ENCODE data around the gene LMAN1L.

The LMAN1L gene

DNA sequence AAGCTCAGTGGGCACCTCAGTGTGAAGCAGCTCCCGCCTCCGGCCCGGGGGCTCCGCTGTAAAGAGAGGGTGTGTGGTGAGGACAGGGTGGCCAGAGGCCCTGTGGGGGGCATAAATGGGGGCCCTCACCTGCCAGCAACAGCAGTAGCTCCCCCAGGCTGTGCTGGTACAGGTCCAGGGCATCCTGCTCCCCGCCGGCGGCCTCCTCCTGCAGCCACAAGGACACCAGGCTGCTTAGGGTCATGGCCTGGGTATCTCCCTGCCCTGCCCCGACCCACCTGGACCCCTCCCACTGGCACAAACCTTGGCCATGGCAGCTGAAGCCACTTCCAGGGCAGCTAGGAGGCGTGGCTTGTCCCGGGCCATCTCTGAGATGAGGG lies 25.5 kb downstream of the LMAN1L start:
- no peak for DNase-seq

DNA sequence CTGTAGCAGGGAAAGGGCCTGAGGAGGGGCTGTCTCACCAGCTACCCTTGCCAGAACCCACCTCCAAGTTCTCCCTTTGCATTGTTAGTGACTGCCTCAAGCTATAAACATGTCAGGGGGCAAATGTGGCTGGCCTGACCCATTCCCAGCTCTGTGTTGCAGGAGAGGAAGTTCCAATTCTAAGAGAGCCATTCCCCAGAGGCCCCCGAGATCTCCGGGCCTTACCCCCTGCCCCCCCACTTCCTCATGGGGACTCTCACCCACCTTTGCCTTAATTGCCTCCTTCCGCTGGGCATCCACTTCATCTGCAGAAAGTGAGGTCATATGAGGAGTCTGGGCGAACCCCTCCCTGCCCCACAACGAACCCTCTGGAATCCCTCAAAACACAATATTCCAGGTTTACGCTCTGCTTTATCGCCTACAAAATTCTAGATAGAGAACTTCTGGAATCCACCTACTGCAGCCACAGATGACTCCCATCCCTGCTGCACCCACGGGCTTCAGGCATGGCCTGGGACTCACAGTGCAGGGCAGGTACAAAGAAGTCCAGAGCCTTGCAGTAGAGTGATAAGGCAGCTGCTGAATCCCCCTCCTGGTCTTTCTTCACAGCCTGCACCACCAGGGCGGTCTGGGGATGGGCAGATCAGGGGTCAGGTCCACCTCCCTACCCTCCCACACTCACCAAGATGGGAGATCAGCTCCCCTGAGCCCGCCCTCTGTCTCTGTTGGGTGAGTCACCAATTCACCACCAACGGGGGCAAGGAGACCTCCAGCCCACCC lies 26.3 kb downstream of the LMAN1L start:
- DNase-seq: no peak

DNA sequence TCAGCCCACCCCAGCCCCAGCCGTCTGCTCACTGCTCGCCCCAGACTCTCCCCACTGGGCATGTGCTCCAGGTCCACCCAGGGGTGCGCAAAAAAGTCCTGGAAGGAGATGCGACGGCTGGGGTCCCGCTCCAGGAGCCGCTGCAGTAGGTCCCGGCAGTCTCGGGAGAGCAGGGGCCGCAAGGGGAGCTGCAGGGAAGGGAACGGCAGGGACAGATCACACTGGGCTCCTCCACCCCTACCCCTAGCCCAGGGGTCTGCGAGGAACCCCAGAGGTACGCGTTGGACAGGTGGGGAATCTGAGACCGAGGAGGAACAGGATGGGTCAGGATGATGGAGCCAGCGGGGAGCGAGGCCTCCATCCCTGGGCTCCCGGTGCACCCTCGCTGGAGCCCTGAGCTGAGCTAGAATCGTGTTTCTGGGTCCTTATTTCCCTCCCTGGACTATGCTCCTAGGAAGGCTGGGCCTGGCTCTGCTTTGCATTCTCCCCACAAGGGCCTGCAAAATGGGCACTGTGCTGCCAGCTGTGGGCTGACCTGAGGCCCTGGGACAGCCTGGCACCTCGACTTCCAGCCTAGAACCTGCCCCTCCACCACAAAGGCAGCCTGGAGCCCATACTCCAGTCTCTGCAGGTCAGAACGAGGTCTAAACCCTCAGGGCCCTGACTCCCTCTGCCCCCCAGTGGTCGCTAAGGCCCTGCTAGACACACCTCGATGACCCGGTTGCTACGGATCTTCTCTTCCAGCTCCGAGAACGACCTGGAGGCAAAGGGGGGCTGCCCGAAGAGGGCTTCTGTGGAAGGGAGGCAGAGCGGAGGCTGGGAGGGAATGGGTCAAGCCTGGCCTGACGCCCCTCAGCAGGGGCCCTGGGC lies 27.1 kb downstream of the LMAN1L start:
- no peak for DNase-seq

- DNase-seq: no peak
Observed at GRCh38 chr15:74840851-74841775, 28.5 kb downstream of the LMAN1L start.

GRCh38 chr15:74841891-74842373 lies 29.3 kb downstream of the LMAN1L start:
- DNase-seq: peak in 1 of 14 donors; percentile 40

DNA sequence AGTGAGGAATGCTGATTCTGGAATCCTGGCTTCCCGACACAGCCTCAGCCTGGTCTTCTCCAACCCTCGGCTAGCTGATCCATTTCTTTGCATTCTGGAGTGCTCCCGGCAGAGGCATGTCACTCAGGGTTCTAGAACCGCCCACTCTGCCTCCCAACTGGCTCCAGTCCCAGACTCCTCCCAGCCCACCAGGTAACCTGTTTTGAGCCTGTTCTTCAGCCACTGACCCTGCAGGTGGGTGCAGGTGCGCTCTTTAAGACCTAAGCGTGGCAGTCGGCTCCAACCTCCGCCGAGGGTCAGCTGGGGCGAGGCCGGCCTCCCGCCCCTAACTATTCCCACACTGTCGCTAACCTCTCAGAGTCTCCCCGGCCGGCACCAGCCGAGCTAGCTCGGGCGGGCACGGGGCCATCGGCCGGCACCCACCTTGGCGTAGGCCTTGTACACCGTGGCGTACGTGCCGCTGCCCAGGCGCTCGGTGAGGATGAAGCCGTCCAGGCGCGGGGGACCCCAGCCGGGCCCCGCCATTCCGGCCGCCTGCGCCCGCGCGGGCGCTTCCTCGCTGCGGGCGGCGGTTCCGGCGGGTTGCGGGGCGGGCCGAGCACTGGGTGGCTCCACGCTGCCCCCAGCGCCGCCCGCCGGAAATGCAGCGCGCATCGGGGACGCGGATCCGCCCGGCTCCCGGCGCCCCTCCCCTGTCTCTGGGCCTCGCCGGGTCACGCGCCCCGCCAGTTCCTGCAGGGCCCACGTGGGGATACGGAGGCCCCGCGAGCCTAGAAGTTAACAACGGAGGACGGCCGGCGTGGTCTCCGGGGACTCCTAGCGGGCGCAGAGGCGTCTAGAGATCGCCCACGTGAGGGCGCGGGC lies 30.2 kb downstream of the LMAN1L start, which contains the start of gene ULK3:
Gene ULK3 (minus strand): TSS at position 576 of the 864 bp plus-strand sequence. CDS start 51 bp downstream, at position 525.
- DNase-seq: peak; percentile 40 to 94 (median 84)

DNA sequence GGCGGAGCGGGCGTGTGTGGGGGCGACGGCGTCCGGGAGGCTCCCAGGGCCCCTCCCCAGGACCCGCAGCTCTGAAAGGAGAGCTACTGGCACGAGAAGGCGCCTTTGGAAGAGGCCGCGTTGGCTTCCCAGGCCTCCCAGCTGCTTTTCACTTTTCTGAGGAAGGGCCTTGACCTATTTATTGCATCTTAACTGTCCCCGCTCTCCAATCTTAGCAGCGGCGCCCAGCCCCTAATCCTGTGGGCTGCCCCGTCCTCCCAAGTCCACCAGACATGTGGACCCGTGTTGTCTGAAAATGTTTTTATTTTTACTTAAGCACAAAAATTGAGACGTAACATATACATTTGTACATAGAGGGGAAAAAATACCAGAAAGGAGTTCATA lies 30.8 kb downstream of the LMAN1L start:
- DNase-seq: no peak

DNA sequence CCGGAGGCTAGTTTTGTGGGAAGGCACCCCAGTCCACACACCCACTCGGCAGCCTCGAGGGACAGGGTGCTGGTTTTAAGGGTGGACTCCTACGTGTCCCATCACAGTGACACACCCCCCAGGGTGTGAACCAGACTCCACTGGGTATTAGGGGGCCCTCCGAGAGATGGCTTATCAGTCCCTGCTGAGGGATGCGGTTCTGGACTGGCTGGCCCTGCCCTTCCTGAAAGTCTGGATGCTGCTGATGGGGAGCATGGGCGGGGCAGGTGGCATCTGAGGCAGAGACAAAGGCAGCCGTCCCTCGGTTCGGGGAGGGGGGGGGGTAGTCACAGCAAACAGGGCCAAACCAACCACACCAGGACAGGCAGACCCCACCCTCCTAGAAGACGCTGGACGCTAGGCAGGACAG lies 31.3 kb downstream of the LMAN1L start:
- no peak for DNase-seq

- no peak for DNase-seq
Observed at GRCh38 chr15:74844319-74845207, 31.9 kb downstream of the LMAN1L start.

- no peak for DNase-seq
Observed at GRCh38 chr15:74845208-74845568, 32.6 kb downstream of the LMAN1L start.

GRCh38 chr15:74845581-74845980 lies 32.9 kb downstream of the LMAN1L start:
- no peak for DNase-seq

- DNase-seq: peak in 3 of 14 donors; percentile 15 to 42 (median 39)
Observed at GRCh38 chr15:74847432-74847831, 34.8 kb downstream of the LMAN1L start.

GRCh38 chr15:74850393-74850792 lies 37.8 kb downstream of the LMAN1L start:
- DNase-seq: no peak

DNA sequence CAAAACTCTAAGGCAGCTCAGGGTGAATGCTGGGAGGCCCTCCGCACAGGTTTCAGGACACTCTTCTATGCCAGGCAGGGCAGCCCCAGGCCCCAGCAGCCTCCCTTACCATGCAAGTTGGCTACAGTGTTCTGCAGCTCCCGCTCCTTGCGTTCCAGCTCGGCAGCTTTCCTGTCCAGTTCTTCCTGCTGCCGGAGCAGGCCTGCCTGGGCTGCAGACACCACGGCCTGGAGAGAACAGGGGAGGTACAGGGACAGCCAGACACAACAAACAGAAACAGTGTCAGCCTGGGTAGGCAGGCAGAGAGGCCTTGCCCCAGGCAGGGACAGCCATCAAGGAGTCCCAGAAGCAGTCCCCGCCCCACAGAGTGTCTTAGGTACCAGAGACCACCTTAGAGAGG lies 39.3 kb downstream of the LMAN1L start:
- no peak for DNase-seq

DNA sequence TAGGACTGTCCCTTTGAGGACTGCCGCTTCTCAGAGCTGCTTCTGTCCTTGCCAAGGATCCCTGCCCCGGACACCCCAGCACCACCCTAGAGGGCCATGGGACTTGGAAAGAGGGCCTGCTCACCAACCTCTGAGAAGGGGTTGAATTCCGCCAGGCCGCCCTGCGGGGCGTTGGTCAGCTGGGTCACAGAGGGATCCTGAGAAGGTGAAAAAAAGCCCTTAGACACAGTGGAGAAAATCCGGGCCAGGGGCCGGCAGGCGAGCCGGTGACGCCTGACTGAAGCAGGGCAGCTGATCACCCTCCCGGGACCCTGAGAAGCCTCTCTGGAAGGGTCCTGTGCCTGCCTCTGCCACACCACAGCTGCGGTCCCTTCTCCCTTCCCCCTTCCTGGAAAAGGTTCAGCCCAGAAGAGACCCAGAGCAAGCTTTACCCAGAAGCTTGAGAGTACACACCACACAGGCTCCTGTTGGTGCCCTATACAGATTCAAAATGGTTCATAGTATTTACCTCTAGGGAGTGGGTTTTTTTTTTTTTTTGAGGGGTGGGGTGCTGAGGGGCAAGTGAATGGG lies 41.9 kb downstream of the LMAN1L start:
- no peak for DNase-seq

DNA sequence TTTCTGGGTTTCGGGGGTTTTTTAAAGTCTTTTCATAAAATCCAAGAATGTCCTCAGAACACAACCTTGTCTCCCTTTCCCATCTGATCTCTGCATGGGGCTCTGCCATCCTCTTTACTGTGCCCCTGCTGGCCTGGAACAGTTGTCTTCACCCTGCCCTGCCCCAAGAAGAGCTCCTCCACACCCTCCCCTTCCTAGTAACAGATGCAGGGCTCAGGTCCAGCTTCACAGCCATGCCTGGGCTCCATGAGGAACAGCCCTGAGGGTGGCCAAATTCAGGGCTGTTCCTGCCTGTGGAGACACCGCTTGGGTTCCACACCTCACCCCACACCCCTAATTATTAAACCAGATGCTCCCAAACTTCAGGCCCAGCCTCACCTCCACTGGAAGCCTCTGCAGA lies 43.2 kb downstream of the LMAN1L start:
- peak in 1 of 14 donors; percentile 7 for DNase-seq

- no peak for DNase-seq
Observed at GRCh38 chr15:74856537-74856936, 43.9 kb downstream of the LMAN1L start.

DNA sequence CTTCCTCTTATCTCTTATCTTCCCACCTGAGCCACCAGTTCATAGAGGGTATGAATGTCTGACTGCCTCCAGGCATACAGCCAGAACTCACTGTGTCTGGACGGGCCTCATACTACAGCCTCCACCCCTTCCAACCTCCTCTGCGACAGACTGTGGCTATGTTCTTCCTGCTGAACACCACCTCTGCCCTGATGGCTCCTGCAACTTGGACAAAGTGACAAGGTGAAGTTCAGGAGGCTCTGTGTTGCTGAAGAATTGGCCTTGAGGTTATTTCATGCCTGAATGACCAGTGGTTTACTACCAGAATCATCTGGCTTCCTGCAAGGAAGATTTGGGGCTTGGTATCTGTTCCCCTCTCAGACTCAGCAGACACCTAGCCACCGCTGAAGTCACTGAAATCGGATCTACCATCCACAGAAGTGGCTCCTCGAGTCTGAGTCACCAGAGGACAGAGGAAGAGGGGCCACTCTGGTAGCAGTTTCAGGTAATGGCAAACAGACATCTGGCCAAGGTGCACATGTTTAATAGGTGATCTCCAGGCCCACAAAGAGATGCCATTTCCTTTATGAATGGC lies 44.5 kb downstream of the LMAN1L start:
- DNase-seq: no peak

DNA sequence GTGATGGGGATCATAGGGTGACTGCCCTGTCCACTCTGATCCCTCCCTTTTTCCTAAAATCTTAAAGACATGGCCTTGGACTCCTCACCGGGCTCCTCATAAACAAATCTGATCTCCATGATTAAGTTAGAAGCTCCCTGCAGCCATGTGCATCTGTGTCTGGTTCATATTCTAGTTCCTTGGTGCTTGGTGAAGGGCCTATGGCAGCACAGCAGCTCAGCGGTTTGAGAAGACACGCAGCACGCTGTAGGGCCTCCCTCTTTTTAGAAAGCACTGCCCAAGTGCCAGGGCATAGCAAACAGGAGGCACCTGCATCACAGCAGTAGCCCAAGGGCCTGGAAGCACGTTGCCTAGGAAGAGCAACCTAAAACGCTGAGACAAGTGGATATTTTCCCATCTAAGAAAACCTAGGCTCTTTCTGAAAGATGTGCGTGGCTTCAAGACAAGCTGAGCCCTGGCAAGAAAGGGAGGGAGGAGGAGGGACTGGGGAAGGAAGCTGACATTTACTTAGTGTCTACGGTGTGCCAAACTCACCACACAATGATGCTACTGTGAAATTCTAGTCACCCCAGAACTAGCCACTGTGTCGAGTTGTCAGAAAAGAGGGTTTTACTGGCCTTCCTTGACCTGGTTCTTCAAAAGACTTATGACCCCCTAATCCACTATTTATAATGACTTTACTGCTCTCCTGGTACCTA lies 45.2 kb downstream of the LMAN1L start:
- peak in 1 of 14 donors; percentile 31 for DNase-seq

Measured in C1 segment of cervical spinal cord (tissue), 14 donors.